ENCODE results near the gene RSPO3. TPM values are rescaled to one million over a fixed set of nuclear protein-coding genes. Genes with fewer than 3 reads are reported as not detected.

The RSPO3 gene
- polyA plus RNA-seq, 1 experiment: not detected

- Histone ChIP-seq H3K27me3 (ENCODE audit: control insufficient read depth, insufficient read depth, low read length) (peaks cover 28% of the 10 kb centered on the region), H3K9me3 (ENCODE audit: control insufficient read depth, insufficient read depth, low read length) (peaks cover 2% of the 10 kb centered on the region; the same call in 1 of the 2 replicates), H3K4me3 (ENCODE audit: low read depth, low read length) (no peak overlapping the region), H3K27ac (ENCODE audit: low read depth, low read length) (no peak overlapping the region)
- TF ChIP-seq CTCF (IDR thresholded peaks at IDR 0.05; ENCODE audit: low read depth, low read length): no peak
- DNase-seq (ENCODE audit: low read depth, low spot score): no peak
- ChIA-PET CTCF (interaction anchor here (0.9 to 3.9 kb wide), 2 partner anchors 319 to 763 kb away, joined by 3 to 32 read pairs; no protein-coding TSS in a partner anchor), POLR2A (no interaction called here)
These were observed 5.7 kb downstream of the RSPO3 start for GRCh38 chr6:127124172-127124571.

DNA sequence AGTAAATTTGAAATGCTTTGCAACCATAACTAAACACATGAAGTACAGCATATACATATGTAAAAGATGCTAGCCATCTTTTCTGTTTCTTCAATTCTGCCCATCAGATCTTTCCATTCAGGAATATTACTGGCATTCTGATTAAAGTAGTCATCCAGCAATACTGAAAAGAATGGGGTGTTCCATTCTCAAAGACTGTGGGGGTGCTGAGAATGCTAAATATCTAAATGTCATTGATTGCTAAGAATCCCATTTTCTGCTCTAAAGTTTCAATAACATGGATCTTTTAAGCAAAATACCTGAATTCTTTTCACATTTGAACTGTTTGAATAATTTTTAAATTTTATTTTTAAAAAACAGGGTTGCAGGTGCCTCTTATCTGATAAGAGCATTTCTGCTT is 6.2 kb downstream of the RSPO3 start:
- DNase-seq (ENCODE audit: low read depth, low spot score): no peak
- Histone ChIP-seq H3K27me3 (ENCODE audit: control insufficient read depth, insufficient read depth, low read length) (peaks cover 26% of the 10 kb centered on the region), H3K4me3 (ENCODE audit: low read depth, low read length) (no peak overlapping the region), H3K27ac (ENCODE audit: low read depth, low read length) (no peak overlapping the region), H3K9me3 (ENCODE audit: control insufficient read depth, insufficient read depth, low read length) (no peaks in the 10 kb centered on the region; the same call in 1 of the 2 replicates)
- ChIA-PET CTCF (no interaction called here), POLR2A (no interaction called here)
- TF ChIP-seq CTCF (IDR thresholded peaks at IDR 0.05; ENCODE audit: low read depth, low read length): no peak

DNA sequence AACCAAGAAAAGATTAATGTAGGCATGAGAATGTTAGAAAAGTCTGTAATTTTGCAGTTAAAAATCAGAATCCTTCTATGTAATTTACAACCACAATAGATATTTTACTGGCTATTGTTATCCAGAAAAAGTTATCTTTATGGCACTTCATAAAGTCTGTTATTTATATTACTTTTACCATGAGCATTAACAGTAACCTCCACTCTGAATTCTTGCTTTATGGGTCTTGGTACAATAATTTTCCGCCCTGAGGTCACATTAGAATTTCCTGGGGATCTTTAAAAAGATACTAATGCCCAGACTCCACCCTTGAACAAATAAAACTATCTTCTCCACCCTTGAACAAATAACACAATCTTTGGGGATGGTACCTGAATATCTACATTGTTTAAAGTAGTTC is 9.6 kb downstream of the RSPO3 start:
- Histone ChIP-seq H3K9me3 (ENCODE audit: control insufficient read depth, insufficient read depth, low read length) (no peaks in the 10 kb centered on the region), H3K27me3 (ENCODE audit: control insufficient read depth, insufficient read depth, low read length) (peaks cover 22% of the 10 kb centered on the region), H3K4me3 (ENCODE audit: low read depth, low read length) (no peak overlapping the region), H3K27ac (ENCODE audit: low read depth, low read length) (no peak overlapping the region)
- no peak for TF ChIP-seq CTCF (IDR thresholded peaks at IDR 0.05; ENCODE audit: low read depth, low read length)
- CTCF ChIA-PET: no interaction called here
- no peak for DNase-seq (ENCODE audit: low read depth, low spot score)
- POLR2A ChIA-PET: no interaction called here

DNA sequence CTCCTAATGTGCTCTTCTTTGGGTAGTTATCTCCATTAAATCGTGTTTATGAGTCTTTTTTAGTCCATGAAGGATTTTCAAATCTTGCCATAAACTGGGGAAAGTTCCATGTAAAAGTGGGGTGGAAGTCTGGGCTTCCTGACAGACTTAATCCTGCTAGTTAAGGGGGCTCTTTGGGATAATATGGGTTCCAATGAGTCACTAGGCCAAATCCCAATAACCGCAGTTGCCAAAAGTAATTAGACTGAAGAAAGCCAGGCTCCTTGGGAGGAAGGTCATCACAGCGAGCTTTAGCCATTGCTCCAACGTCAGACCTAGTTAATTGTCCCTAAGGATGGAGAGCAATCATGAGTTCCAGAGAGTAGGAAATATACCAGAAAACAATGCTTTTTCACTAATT is 10.8 kb downstream of the RSPO3 start:
- CTCF ChIA-PET: no interaction called here
- peaks cover 22% of the 10 kb centered on the region for H3K27me3 ChIP-seq (ENCODE audit: control insufficient read depth, insufficient read depth, low read length)
- TF ChIP-seq CTCF (IDR thresholded peaks at IDR 0.05; ENCODE audit: low read depth, low read length): no peak

GRCh38 chr6:127131275-127131674 is 12.8 kb downstream of the RSPO3 start:
- ChIA-PET CTCF (interaction anchor here (0.5 to 0.7 kb wide), 2 partner anchors 30 to 60 kb away, joined by 3 to 4 read pairs; no protein-coding TSS in a partner anchor), POLR2A (no interaction called here)
- Histone ChIP-seq H3K27ac (ENCODE audit: low read depth, low read length) (no peak overlapping the region), H3K9me3 (ENCODE audit: control insufficient read depth, insufficient read depth, low read length) (no peaks in the 10 kb centered on the region), H3K4me3 (ENCODE audit: low read depth, low read length) (no peak overlapping the region), H3K27me3 (ENCODE audit: control insufficient read depth, insufficient read depth, low read length) (peaks cover 22% of the 10 kb centered on the region)
- no peak for DNase-seq (ENCODE audit: low read depth, low spot score)
- TF ChIP-seq CTCF (IDR thresholded peaks at IDR 0.05; ENCODE audit: low read depth, low read length): no peak

More for the DNA sequence above, 10.8 kb downstream of the RSPO3 start:
- no peak overlapping the region for H3K4me3 ChIP-seq (ENCODE audit: low read depth, low read length)
- H3K9me3 ChIP-seq (ENCODE audit: control insufficient read depth, insufficient read depth, low read length): no peaks in the 10 kb centered on the region
- no peak for DNase-seq (ENCODE audit: low read depth, low spot score)
- H3K27ac ChIP-seq (ENCODE audit: low read depth, low read length): no peak overlapping the region
- POLR2A ChIA-PET: no interaction called here
